ENCODE results near the gene POR. TPM values are rescaled to one million over a fixed set of nuclear protein-coding genes. Genes with fewer than 3 reads are reported as not detected.

POR gene
- total RNA-seq, 1 donor from 2014 or later, result 69.8 TPM

DNA sequence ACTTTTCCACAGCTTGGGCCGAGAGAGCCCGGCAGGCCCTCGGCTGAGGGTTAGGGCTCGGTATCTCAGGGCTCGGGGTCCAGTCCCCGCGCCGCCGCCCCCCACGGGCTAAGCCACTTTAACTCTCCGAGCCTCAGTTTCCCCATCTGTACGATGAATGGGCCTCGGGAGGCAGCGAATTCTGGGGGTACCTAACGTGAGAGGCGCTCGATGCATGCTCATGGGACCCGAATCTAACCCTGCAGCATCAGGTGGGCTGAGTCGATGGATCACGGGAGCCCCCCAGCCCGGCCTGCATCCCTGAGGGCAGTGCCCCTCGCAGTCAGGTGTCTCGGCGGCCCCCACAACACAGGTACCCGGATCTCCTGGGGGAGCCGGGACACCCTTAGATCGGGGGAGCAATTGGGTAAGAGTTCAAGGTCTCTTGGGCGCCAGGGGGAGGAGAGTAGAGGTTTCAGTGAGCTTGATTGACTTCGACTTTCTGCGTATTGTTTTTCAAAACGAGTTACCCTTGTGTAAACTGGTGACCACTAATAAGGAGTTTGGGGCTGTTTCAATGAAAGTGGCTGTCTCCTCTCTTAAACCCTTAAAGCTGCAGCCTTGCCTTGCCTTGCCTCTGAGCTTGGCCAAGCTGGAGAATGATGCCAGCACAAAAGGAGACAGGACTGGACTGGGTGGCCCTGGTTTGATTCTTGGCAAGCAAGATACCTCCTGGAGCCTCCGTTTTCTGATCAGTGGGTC lies 631 bp downstream of the POR start:
- no peak for DNase-seq (ENCODE audit: low read depth, low spot score)

DNA sequence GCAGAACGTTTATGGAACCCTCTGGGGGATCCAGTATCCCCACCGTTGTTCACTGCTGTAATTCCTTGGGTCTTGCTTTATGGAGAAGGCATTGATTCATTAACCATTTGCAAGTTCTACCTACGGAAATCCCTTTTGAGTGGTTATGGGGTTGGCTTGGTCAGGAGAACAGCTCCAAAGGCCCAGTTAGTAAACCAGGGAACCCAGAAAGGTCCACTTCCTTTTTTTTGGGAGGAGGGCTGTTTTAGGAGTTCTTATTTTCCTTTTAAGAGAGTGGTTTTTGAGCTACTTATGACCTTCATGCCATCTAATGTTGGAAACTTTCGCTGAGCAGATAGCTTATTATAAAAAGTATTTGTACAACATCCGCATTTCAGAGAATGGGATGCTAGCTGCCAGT lies 1.3 kb downstream of the POR start:
- DNase-seq (ENCODE audit: low read depth, low spot score), result no peak

DNA sequence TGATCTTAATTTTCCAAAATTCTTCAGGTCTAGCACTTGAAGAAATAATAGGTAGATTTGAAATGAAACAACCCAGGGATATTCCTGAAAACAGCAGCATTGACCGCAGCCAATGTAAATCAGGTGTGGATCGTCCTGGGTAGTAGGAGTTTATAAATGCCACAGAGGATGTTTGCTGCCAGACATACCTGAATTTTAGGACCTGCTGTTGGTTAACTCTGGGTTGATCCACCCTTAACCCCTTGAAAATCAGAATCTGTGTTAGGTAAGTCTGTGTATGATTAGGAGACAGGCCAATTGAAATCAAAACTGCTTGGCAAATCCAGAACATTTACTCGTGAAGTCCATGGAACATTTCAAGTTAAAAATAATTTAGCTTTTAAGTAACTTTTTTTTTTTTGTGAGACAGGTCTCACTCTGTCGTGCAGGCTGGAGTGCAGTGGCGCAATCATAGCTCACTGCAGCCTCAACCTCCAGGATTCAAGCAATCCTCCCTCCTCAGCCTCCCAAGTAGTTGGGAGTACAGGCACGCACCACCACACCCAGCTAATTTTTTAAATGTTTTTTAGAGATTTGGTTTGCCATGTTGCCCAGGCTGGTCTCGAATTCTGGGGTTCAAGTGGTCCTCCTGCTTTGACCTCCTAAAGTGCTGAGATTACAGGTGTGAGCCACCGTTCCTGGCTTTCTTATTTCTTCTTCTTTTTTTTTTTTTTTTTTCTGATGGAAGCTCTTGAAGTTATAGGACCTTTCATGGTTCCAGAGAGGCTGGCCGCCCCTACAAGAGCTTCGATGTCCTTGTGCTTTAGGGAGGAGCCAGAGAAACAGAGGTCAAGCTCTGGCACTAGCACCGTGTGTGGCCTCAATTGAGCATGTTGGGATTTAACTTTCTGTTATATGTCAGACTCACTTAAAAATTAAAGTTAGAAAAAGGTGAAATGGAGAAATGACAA lies 2.0 kb downstream of the POR start:
- DNase-seq (ENCODE audit: low read depth, low spot score), result no peak

DNA sequence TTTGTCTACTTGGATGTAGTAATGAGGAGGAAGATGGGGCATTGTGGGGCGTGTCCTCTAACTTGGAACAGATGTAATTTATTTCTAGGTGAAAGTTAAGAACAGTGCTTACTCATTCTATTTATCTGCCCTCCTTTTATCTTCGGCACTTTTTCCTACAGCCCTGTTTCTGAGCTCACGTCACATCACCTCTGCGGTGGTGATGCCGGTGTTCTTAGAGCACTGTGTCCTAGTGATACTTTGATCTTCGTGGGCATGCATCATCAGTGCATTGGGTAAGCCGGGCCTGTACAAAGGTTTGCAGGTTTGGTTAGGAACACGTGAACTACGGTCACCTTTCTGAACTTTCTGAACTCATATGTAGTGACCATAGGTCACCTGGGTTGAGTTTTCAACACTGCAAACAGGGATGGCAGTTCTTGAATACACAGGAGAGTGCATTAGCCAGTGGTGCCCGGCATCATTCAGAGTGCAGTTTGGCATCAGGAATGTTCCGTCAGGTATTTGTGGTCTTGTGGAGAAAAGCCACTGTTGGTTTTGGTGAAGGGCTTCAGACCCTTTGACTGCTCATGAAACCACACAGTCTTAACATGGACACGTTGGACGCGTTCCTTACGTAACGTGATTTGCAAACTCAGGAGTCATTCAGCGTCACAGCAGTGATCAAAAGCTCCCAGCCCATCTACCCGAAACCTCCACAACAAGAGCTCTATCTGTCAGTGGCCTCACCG lies 5.6 kb downstream of the POR start:
- no peak for DNase-seq (ENCODE audit: low read depth, low spot score)

DNA sequence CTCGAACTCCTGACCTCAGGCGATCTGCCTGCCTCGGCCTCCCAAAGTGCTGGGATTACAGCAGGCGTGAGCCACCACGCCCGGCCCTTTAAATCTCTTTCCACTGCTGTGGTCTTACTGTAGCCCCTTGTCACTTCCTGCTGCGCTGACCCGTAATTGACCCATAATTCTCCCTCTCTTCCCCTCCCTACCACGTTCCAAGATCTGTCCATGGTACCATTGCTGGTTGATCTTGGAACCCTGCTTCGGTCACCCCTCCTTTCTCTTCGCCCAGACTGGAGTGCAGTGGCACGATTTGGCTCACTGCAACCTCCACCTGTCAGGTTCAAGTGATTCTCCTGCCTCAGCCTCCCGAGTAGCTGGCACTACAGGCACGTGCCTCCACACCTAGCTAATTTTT lies 6.5 kb downstream of the POR start:
- DNase-seq (ENCODE audit: low read depth, low spot score), result no peak

DNA sequence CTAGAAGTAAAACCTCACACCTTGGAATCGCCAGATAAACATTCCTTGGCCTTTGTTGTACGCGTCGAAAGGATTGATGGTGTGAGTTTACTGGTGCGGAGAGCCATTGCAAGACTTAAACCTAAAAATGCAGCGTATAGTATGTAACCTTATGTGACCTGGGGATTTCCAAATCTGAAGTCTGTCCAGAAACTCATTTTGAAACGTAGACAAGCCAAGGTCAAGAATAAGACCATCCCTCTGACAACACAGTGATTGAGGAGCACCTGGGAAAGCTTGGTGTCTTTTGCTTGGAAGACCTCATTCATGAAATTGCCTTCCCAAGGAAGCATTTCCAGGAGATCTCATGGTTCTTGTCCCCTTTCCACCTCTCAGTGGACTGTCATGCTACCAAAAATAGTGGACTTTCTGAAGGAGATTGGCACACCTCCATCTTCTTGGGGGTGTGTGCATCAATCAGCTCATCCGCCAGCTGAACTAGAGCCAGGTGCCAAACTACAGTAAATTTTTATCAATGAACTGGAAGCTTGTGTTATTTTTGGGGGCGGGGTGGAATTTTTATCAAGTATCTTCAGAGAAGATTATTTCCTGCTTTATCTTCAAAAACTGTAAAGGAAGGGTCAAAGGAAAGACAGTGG lies 8.1 kb downstream of the POR start:
- DNase-seq (ENCODE audit: low read depth, low spot score), result no peak

DNA sequence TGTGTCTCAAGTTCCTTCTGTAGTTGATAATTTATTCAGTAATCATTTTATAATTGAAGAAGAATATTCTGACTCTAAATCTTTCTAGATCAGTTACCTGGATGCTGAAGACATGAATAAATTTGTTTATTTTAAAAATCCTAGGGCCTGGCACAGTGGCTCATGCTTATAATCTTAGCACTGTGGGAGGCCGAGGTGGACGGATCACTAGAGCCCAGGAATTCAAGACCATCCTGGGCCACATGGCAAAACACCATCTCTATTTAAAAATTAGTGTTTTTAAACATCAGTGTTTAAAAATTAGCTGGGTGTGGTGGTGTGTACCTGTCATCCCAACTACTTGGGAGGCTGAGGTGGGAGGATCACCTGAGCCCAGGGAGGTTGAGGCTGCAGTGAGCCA lies 9.3 kb downstream of the POR start:
- DNase-seq (ENCODE audit: low read depth, low spot score), result no peak

DNA sequence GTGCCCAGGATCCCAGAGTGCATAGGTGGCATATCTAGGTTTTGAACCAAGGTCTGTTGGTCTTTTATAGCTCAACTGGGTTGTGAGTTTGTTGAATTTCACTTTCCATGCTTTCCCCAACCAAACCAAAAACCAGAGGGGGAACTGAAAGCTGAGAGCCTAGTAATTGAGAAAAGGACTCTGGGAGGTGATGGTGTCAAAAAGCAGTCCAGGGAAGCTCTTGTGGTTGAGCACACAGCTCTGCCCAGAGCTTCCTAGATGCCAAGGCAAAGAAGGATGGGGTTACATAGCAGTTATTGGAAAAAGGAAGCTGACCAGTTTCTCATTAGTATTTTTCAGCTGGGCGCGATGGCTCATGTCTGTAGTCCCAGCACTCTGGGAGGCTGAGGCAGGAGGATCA lies 9.9 kb downstream of the POR start:
- DNase-seq (ENCODE audit: low read depth, low spot score), result no peak

DNA sequence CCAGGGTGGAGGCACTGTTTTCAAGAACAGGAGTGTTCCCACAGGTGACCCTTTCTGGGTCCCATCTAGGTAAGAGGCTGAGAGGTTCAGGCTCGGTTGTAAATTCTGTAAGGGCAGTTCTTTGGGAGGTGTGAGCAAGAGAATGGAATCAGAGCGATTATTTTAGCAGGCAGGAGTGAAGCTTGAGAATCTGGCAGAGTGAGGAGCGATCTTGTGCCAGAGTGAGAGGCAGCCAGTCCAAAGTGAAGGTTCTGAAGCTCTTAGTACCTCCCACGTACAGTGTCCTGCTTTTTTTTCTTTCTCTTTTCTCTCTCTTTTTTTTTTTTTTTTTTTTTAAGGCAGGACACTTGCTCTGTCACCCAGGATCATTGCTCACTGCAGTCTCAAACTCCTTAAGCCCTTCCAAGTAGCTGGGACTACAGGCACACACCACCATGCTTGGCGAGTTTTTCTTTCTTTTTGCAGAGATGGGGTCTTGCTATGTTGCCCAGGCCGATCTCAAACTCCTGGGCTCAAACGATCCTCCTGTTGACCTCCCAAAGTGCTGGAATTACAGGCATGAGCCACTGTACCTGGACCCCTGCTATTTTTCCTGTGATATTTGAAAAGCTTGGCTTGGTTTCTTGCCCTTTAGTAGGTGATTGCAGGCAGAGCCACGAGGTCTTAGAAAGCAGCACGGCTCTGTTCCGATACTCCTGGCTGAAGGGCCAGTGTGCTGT lies 10.9 kb downstream of the POR start:
- DNase-seq (ENCODE audit: low read depth, low spot score), result no peak

DNA sequence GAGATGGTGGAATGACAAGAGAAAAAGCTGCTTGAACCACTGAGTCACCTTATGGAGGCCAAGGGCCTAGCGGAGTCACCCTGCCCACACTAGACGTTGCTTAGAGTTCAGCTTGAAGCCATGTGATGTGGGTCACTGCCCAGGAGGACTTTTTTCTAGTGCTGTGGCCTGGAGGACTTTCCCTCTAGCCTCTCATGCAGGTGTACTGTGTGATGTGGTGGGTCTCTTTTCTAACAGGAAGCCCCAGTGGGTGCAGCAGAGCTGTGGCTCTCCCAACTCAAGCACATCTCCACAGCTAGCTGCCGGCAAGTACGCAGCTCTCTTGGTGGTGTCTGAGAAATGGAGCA lies 13.6 kb downstream of the POR start:
- DNase-seq (ENCODE audit: low read depth, low spot score), result no peak

DNA sequence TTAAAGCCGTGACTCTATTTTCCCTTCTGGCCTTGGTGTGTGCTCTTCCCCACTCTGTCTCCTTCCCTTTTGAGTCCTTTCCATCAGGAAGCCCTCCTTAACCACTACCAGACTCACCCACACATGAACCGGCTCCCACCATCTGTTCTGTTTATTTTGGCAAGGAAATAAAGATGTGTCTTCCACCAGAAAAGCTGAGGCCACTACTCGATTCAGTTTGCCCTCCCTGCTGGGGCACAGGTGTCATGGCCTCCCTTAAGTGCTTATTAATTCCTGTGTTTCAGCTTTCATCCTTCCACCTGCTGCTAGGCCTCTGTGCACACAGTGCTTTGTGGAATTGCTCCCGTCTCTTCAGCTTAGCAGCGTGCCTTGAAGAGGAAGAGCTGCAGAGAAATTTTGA lies 16.7 kb downstream of the POR start:
- DNase-seq (ENCODE audit: low read depth, low spot score), result no peak

DNA sequence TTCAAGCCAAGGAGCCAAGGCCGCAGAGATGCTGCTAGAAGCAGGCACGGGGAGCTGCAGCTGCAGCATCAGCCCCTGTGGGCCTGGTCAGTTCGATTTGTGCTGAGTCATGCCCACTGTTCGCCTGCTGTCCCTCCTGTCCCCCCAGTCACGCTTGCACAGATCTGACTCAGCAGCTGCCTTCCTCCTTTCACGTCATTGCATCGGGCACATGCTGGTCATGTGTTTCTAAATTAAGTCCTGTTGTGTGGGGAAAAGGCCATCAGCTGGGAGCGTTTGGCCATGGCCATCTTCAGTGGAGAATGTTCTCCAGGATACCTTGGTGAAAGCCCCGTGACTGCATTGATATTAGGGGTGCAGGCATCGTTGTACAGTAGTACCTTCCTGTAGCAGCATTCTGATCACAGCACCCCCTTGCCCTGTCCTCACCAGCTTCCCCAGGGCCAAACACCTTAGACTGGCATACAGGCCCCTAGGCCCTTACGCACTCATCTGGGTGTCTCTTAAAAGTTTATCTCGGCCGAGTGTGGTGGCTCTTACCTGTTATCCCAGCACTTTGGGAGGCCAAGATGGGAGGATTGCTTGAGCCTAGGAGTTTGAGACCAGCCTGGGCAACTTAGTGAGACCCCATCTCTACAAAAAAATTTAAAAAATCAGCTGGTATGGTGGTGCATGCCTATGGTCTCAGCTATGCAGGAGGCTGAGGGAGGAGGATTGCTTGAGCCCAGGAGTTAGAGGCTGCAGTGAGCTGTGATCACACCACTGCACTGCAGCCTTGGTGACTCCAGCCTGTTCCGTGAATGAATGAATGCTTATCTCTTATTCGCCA lies 23.2 kb downstream of the POR start:
- DNase-seq (ENCODE audit: low read depth, low spot score), result peak; percentile 37

DNA sequence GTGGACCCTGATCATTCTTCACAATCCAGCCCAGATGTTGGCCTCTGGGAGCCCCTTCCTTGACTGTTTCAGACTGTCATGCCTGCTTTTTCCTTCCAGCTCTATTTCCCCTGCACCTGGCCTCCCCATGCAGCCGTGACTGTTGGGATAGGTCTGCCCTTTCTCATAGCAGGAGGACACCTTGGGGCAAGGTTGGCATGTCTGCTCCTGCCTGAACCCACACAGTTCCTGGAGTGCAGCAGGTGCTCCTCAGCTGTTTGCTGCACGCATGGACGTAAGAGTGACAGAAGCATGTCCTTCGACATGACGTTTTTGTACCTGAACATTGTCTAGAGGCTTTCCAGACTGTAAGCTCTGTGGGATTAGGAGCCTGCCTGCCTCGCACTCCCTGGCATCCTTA lies 24.0 kb downstream of the POR start:
- no peak for DNase-seq (ENCODE audit: low read depth, low spot score)

DNA sequence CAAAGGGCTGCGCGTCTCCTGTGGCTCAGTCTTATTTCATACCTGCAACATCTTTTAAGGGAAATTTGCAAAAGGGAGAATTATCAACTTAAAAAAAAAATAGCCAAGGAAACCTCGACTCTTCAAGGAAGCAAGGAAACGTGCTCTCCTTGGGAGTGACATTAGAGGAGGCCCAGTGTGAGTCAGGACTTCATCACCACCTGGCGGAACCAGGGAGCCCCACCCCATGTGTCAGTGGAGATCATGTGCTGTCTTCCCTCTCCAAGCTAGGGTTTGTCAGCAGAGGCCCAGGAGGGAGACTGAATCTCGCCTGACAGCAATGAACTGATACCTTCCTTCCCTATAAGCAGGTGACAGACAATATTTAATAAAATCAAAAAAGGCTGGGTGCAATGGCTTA lies 28.9 kb downstream of the POR start:
- DNase-seq (ENCODE audit: low read depth, low spot score), result no peak

DNA sequence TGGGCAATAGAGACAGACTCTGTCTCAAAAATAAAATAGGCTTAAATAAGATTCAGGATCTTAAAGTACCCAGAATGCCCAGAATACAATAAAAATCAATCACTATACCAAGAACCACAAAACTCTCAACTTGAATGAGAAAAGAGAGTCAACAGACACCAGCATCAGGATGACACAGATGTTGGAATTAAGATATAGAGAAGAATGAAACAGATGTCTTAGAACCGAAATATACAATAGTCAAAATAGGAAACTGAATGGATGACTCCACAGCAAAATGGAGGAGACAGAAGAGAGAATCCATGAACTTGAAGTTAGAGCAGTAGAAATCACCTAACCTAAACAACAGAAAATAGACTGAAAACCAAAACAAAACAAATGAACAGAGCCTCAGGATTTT lies 29.6 kb downstream of the POR start:
- DNase-seq (ENCODE audit: low read depth, low spot score), result no peak

DNA sequence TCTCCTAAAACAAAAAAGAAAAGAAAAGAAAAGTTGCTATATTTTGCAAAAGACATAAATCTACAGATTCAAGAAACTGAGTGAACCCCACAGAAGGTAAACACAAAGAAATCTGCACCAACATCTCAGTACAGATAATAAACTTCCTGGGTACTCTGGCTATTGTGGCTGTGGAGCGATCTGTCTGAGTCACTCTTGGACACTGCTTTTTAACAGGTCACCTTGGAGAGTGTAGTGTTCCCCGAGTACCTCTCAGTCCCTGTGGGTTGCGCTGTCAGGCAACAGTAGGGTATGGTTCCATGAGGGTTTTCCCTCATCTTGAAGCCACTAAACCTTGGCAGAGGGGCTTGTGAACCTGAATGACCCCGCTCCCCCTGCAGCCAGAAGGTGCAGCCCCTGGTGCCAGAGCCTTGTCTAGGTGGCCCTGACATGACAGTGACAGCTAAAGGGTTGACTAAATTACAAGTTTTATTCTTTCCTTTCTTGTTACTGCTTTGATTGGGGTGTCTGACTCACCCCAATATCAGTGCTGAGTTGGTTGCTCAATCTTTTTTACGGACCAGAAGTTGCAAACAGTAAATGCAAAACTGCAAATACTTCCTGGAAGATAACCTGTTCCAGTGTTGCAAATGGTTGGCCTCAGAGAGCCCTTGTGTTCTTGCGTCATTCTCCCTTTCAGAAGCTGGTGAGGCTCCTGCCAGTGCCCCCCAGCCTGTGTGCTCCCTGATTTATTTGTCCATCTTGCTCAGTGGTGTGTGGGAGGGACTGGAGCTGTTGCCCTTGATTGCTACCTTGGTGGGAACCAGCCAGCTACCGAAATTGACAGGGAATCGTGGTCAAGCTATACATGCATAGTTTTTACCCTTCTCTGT lies 30.6 kb downstream of the POR start:
- DNase-seq (ENCODE audit: low read depth, low spot score), result no peak

DNA sequence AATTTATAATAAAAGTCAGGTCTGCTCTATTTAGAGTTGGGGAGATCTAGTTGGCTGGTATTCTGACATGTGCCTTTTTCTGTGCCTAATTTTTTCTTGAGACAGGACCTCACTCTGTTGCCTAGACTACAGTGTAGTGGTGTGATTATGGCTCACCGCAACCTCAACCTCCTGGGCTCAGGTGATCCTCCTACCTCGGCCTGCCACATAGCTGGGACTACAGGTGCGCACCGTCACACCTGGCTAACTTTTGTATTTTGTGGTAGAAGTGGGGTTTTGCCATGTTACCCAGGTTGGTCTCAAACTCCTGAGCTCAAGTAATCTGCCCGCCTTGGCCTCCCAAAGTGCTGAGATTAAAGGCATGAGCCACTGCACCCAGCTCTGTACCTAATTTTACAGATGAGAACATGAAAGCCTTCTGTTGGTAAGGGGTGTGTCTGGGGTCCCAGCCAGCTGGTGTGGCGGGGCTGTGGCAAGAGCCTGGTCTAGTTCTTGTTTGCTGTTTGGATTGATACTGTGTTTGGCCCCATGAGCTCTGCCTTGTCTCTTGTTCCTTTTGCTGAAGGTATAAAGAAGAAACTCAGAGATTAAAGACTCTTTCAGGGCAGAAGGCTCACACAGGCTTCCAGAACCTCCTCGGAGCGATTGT lies 31.4 kb downstream of the POR start:
- no peak for DNase-seq (ENCODE audit: low read depth, low spot score)

DNA sequence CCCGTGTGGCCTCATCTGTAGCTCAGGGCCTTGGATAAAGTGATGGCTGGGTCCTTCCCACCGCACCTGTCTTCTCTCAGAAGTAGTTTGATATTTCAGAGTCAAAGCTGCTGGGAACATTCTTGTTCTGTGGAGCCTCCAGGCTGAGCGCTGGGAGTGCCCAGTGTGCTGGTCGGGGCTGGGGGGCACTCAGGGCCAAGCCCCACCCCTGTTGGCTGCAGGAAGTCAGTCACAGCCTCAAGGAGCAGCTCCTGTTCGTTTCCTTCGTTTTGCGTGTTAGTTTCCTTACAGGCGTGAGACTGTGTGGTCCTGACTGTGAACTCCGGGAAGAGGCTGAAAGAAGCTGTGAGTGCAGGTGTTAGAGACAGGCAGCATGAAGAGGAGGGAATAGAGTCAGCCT lies 33.2 kb downstream of the POR start:
- no peak for DNase-seq (ENCODE audit: low read depth, low spot score)

Data from pulmonary artery endothelial cell (primary cell).